Mucosa of descending colon (tissue), 3 donors: Measurements from ENCODE around the gene BCL2. TPM values are rescaled to one million over a fixed set of nuclear protein-coding genes. Genes with fewer than 3 reads are reported as not detected.

Experiments
- ATAC-seq: fragments of 200-7000 bp; cut with Tn5 transposase; one replicate; pipeline ENCODE4 v1.9.1; 2020; ENCODE audit warnings: mild to moderate bottlenecking, moderate library complexity
- DNase-seq, 3 donors: peaks; one replicate each; pipeline ENCODE4 v3.0.0-alpha.2; 2020
- H3K36me3 ChIP-seq: fragments of 200-600 bp; one replicate; pipeline ENCODE4 v1.8.0; 2021; ENCODE audit warnings: low read depth, mild to moderate bottlenecking
- H3K4me1 ChIP-seq: fragments of 200-600 bp; one replicate; pipeline ENCODE4 v1.8.0; 2021; ENCODE audit warnings: low read depth, mild to moderate bottlenecking
- H3K4me3 ChIP-seq: fragments of 200-600 bp; one replicate; pipeline ENCODE4 v1.8.0; 2021; ENCODE audit warnings: mild to moderate bottlenecking
- H3K9me3 ChIP-seq: fragments of 200-600 bp; one replicate; pipeline ENCODE4 v1.8.0; 2021; ENCODE audit warnings: mild to moderate bottlenecking
- intact Hi-C, 2 donors: fragments of 100-400 bp; cut with DNase I in 1 of 2; cut with micrococcal nuclease in 1 of 2; formaldehyde crosslinking; loops; one replicate each; pipeline versions ENCODE4 v1.11.0 to v1.11.1; 2022; cut with DNase I, micrococcal nuclease
- total RNA-seq, 3 donors: library from RNA; stranded (reverse); fragmentation: NEBNext Ultra II Directional in 2 of 3; extraction: Animal tissue kit (Norgen Biotek cat#: 25700) in 2 of 3; gene quantifications; one replicate each; pipeline versions ENCODE4 v1.2.1 to v1.2.4, GENCODE V29; 2021 to 2023
- TF ChIP-seq, protein P1 (sequence below): fragments of 200-600 bp; IDR thresholded peaks from one replicate; pipeline ENCODE4 v1.8.0; 2022; ENCODE audit warnings: antibody characterized with exemption, mild to moderate bottlenecking
- donor health status: DM: no; HTN: no; CAD: no; lungs with moderate emphysema.
- donor health status: DM: no; HTN: no; CAD: no.
- donor health status: DM: no; HTN: yes; CAD: no.

The BCL2 gene
- total RNA-seq, 3 donors from 2014 or later, result 17.7 to 25.7 (median 20.5) TPM

DNA sequence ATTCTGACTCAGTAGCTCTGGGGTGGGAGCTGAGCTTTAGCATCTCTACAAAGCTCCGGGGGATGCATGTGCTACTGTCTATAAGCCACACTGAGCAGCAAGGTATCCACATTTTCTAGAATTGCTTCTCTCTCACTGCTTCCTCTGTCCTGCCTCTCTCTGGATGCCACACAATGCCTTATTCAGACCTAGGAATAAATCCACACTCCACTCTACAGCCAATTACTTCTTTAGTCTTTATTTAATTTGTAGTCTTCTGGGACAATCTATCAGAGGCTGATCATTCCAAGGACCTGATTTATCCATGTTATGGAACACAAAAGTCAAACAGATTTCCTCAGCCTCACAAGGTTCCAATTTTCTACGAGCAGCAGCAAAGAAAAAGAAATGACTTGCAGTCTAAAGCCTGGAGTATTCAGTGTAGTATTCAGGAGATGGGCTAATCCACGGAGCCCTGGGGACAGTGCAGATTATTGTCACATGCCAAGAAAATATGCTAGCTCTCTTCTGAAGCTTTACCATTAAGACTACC is 4.4 kb downstream of the BCL2 start:
- no peak for DNase-seq
- intact Hi-C loops, result loop anchor here (10.0 kb wide), 2 partner anchors 60 to 70 kb away; no protein-coding TSS in a partner anchor
- Histone ChIP-seq H3K9me3 (no peaks in the 10 kb centered on the region), H3K36me3 (no peaks in the 10 kb centered on the region), H3K4me1 (peaks cover 7% of the 10 kb centered on the region), H3K4me3 (no peak overlapping the region)
- TF ChIP-seq, protein P1, sequence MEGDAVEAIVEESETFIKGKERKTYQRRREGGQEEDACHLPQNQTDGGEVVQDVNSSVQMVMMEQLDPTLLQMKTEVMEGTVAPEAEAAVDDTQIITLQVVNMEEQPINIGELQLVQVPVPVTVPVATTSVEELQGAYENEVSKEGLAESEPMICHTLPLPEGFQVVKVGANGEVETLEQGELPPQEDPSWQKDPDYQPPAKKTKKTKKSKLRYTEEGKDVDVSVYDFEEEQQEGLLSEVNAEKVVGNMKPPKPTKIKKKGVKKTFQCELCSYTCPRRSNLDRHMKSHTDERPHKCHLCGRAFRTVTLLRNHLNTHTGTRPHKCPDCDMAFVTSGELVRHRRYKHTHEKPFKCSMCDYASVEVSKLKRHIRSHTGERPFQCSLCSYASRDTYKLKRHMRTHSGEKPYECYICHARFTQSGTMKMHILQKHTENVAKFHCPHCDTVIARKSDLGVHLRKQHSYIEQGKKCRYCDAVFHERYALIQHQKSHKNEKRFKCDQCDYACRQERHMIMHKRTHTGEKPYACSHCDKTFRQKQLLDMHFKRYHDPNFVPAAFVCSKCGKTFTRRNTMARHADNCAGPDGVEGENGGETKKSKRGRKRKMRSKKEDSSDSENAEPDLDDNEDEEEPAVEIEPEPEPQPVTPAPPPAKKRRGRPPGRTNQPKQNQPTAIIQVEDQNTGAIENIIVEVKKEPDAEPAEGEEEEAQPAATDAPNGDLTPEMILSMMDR, result no peak
- no peak for ATAC-seq

DNA sequence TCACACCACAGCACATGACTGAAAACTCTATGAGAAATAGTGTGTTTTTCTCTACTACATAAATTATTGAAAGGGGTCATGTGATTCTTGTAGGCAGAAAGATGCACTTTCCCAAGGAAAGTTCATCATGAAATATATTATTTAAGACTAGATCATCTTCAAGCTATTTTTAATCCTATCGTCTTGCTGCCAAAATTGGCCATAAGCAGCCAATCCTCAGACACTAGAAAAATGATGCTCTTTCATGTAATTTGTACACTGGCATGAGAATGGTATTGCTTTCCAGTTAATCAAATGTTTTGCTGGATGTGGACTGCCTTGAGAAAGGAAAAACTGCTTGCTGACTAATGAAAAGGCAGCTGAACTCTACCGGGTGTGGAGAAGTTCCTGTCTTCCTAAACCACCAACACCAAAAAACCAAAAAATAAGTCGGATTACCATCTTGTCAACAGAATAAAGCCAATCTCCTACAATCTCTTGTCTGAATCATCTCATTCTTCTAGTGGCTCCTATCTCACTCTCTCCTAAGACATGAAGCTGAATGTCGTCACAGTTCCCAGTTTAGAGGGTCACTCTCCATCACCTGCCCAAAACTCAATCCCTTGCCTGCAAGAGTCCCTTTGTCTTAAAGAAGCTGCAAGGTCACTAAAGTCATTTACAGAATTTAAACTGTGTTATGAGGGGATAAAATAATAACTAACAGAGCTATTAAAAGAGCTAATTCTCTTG is 5.3 kb downstream of the BCL2 start:
- DNase-seq (no peak), ATAC-seq (no peak)
- TF ChIP-seq, protein P1, result no peak
- intact Hi-C loops, result loop anchor here (10.0 kb wide), 2 partner anchors 59 to 69 kb away; no protein-coding TSS in a partner anchor
- H3K36me3 ChIP-seq, result no peaks in the 10 kb centered on the region
- peaks cover 7% of the 10 kb centered on the region for H3K4me1 ChIP-seq
- no peak overlapping the region for H3K4me3 ChIP-seq
- no peaks in the 10 kb centered on the region for H3K9me3 ChIP-seq

- no peak overlapping the region for H3K4me3 ChIP-seq
- no peaks in the 10 kb centered on the region for H3K36me3 ChIP-seq
- intact Hi-C loops, result loop anchor here (10.0 kb wide), 2 partner anchors 59 to 69 kb away; no protein-coding TSS in a partner anchor
- H3K9me3 ChIP-seq, result no peaks in the 10 kb centered on the region
- DNase-seq (no peak), ATAC-seq (no peak)
- TF ChIP-seq, protein P1, result no peak
- H3K4me1 ChIP-seq, result peaks cover 7% of the 10 kb centered on the region
These were observed 6.1 kb downstream of the BCL2 start for GRCh38 chr18:63313396-63313917.

- peaks cover 7% of the 10 kb centered on the region for H3K4me1 ChIP-seq
- no peak for ATAC-seq
- no peaks in the 10 kb centered on the region for H3K9me3 ChIP-seq
- intact Hi-C loops, result loop anchor here (10.0 kb wide), 2 partner anchors 58 to 68 kb away; no protein-coding TSS in a partner anchor
- TF ChIP-seq, protein P1, result no peak
- H3K36me3 ChIP-seq, result no peaks in the 10 kb centered on the region
- no peak for DNase-seq
- no peak overlapping the region for H3K4me3 ChIP-seq
These were observed 6.7 kb downstream of the BCL2 start for GRCh38 chr18:63312737-63313395.

- H3K4me1 ChIP-seq, result peaks cover 7% of the 10 kb centered on the region
- DNase-seq, result no peak
- no peak overlapping the region for H3K4me3 ChIP-seq
- TF ChIP-seq, protein P1, result no peak
- H3K9me3 ChIP-seq, result no peaks in the 10 kb centered on the region
- intact Hi-C loops, result loop anchor here (10.0 kb wide), 2 partner anchors 57 to 67 kb away; no protein-coding TSS in a partner anchor
- no peaks in the 10 kb centered on the region for H3K36me3 ChIP-seq
- ATAC-seq, result no peak
These were observed 7.6 kb downstream of the BCL2 start for GRCh38 chr18:63312019-63312409.
